AG09319 (cell line): ENCODE data around the gene OR14C36.
"Not testable (repeated sequence)": the region's sequence is repeated elsewhere in the genome, so short reads cannot be mapped to it uniquely, and the experiment has no call there.

ENCODE experiments used
- DNase-seq: peaks from one replicate; pipeline ENCODE4 v3.0.0-alpha.2; 2010; ENCODE audit warnings: low read depth; ENCODE audit errors: extremely low read depth
- CTCF ChIP-seq: IDR thresholded peaks from 2 replicates; pipeline ENCODE4 v1.5.1; 2011; ENCODE audit warnings: low read depth, mild to moderate bottlenecking, inconsistent platforms, low read length, moderate library complexity

Gene OR14C36

GRCh38 chr1:248348475-248348874, at the start of gene OR14C36:
Gene OR14C36, plus strand, starts transcription at chr1:248348775. Its CDS starts 0 bp downstream, at chr1:248348775.
- TF ChIP-seq CTCF, result no peak
- DNase-seq, result no peak

GRCh38 chr1:248303324-248303723, 45.3 kb upstream of the OR14C36 start, which contains the start of gene OR2T12:
Gene OR2T12, minus strand, starts transcription at chr1:248303424. Its CDS starts 7,846 bp downstream, at chr1:248295578.
- TF ChIP-seq CTCF, result no peak

GRCh38 chr1:248305672-248306071, 42.9 kb upstream of the OR14C36 start:
- not testable (repeated sequence) for DNase-seq

More at GRCh38 chr1:248303324-248303723, 45.3 kb upstream of the OR14C36 start, which contains the start of gene OR2T12:
- DNase-seq, result no peak

GRCh38 chr1:248306103-248306502, 42.5 kb upstream of the OR14C36 start:
- DNase-seq, result no peak
- no peak for TF ChIP-seq CTCF

GRCh38 chr1:248306740-248307139, 41.8 kb upstream of the OR14C36 start:
- DNase-seq, result not testable (repeated sequence)

GRCh38 chr1:248316796-248317195, 31.8 kb upstream of the OR14C36 start:
- no peak for TF ChIP-seq CTCF
- no peak for DNase-seq

GRCh38 chr1:248324468-248324867, 24.1 kb upstream of the OR14C36 start, which contains the start of gene OR2M7:
Gene OR2M7, minus strand, starts transcription at chr1:248324568. Its CDS starts 0 bp downstream, at chr1:248324568.
- DNase-seq, result no peak
- TF ChIP-seq CTCF, result no peak

GRCh38 chr1:248343451-248343850, 5.1 kb upstream of the OR14C36 start:
- DNase-seq, result no peak
- no peak for TF ChIP-seq CTCF
